Erythroblast (primary cell): ENCODE measurements around the gene TRAIP.

ENCODE experiments used
- GATA1 ChIP-seq: IDR thresholded peaks from 2 replicates; pipeline ENCODE4 v1.6.1; 2011; ENCODE audit warnings: low read depth, mild to moderate bottlenecking, control low read depth, low read length, moderate library complexity
- POLR2A ChIP-seq: IDR thresholded peaks from 2 replicates; pipeline ENCODE4 v1.6.1; 2011; ENCODE audit warnings: mild to moderate bottlenecking, low read length

- no peak for TF ChIP-seq POLR2A
- no peak for TF ChIP-seq GATA1
Observed at GRCh38 chr3:49900491-49901153, 44.3 kb upstream of the TRAIP start.
